Measurements from ENCODE around the gene TSPAN13.

GRCh38 chr7:16728811-16729210, 24.7 kb upstream of the TSPAN13 start:
- TF ChIP-seq EZH2 (IDR thresholded peaks at IDR 0.05; ENCODE audit: borderline replicate concordance, low read depth, low read length, severe bottlenecking): no peak
- TF ChIP-seq, protein P1, sequence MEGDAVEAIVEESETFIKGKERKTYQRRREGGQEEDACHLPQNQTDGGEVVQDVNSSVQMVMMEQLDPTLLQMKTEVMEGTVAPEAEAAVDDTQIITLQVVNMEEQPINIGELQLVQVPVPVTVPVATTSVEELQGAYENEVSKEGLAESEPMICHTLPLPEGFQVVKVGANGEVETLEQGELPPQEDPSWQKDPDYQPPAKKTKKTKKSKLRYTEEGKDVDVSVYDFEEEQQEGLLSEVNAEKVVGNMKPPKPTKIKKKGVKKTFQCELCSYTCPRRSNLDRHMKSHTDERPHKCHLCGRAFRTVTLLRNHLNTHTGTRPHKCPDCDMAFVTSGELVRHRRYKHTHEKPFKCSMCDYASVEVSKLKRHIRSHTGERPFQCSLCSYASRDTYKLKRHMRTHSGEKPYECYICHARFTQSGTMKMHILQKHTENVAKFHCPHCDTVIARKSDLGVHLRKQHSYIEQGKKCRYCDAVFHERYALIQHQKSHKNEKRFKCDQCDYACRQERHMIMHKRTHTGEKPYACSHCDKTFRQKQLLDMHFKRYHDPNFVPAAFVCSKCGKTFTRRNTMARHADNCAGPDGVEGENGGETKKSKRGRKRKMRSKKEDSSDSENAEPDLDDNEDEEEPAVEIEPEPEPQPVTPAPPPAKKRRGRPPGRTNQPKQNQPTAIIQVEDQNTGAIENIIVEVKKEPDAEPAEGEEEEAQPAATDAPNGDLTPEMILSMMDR (IDR thresholded peaks at IDR 0.05; ENCODE audit: borderline replicate concordance, extremely low read depth, low read length, poor library complexity, severe bottlenecking): no peak

Data from DND-41 (cell line).